ENCODE results near the gene KCND1.

- no peak for TF ChIP-seq CTCF (conservative IDR thresholded peaks at IDR 0.05; ENCODE audit: low read depth in 2 of 2)
- no peak for TF ChIP-seq JUNB (IDR thresholded peaks at IDR 0.05; ENCODE audit: unreplicated experiment)
- no peak for TF ChIP-seq REST (IDR thresholded peaks at IDR 0.05; ENCODE audit: unreplicated experiment)
- no peak for TF ChIP-seq EZH2phosphoT487 (IDR thresholded peaks at IDR 0.05; ENCODE audit: unreplicated experiment)
- no peak for TF ChIP-seq NANOG (IDR thresholded peaks at IDR 0.05; ENCODE audit: borderline replicate concordance)
- TF ChIP-seq POLR2AphosphoS5 (IDR thresholded peaks at IDR 0.05; ENCODE audit: low read depth) = no peak; the same call in 1 of the 2 replicates
- no peak for TF ChIP-seq ZNF331 (CRISPR knock-in tag; IDR thresholded peaks at IDR 0.05; ENCODE audit: low read depth)
- TF ChIP-seq ZNF462 (CRISPR knock-in tag; IDR thresholded peaks at IDR 0.05) = no peak
- peak; percentile 86 for TF ChIP-seq CREB1 (CRISPR knock-in tag; IDR thresholded peaks at IDR 0.05; ENCODE audit: low read depth)
- TF ChIP-seq EZH2 (IDR thresholded peaks at IDR 0.05; ENCODE audit: low read depth, unreplicated experiment) = no peak
- no peak for TF ChIP-seq STAT1 (IDR thresholded peaks at IDR 0.05; ENCODE audit: unreplicated experiment)
Measured at GRCh38 chrX:48911412-48912182, 60.0 kb downstream of the KCND1 start, which contains the start of gene SLC35A2.
